ENCODE results near the gene PACRGL. TPM values are rescaled to one million over a fixed set of nuclear protein-coding genes. Genes with fewer than 3 reads are reported as not detected.

Gene PACRGL
- 10 to 100 TPM; 25.2 to 30.4 (median 29.1) TPM for polyA plus RNA-seq (ENCODE audit: insufficient read length in 4 of 4)

DNA sequence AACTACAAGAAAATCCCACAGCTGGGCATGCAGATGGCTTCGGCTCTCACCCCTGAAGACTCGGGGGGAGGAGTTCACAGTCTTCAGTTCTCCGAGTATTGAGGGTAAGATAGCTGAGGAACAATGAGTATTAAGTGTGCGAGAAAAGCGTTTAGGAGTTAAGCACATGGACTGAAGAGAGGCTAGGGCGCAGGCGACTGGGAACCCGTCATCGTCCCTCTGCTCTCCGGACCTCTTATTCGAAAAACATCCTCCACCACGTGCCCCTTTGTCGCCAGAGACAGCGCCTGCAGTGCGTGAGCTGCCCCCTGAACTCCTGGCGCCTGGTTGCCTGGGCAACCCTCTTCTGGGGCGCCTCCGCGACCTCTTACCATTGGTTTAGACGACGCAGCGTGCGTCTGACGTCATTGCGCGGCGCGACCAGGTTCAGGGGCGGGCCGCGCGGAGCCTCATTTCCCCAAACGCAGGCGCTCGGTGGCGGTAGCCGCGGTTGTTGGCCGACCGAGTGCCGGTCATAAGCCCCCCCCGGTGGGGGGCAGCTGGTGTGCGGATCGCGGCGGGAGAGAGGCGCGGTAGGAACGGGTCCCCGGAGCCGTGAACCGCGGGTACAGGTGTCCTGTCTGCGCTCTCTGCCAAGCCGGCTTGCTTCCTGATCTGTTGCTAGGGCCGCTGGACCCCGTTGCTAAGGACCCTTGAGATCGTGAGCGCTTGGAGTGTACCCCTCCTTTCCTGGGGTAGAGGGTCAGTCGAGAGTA is at the start of gene PACRGL:
PACRGL (plus strand) TSS at position 452 of the 755 bp plus-strand sequence. CDS start 4,024 bp downstream, outside the sequence.
- peak; percentile 89 to 91 (median 91) for DNase-seq (ENCODE audit: low read depth in 4 of 4, low spot score in 3 of 4)

DNA sequence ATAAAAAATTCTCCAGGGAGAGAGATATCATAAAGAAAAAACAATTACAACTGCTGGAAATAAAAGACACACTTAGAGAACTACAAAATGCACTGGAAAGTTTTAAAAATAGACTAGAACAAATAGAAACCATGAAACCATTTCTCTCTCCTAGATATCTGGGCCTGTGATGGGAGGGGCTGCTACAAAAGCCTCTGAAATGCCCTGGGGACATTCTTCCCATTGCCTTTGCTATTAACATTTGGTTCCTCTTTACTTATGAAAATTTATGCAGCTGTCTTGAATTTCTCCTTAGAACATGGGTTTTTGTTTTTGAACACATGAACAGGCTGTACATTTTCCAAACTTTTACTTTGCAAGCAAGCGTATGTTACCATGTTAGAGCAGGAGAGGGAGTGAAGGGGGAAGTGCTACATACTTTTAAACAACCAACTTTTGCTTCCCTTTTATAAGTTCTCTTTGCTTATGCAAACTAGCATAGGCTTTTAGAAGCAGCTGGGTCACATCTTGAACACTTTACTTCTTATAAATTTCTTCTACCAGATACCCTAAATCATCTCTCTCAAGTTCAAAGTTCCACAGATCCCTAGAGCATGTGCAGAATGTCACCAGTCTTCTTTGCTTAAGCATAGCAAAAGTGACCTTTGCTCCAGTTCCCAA is 47.9 kb upstream of the PACRGL start:
- DNase-seq (ENCODE audit: low read depth in 4 of 4, low spot score in 3 of 4) = no peak

DNA sequence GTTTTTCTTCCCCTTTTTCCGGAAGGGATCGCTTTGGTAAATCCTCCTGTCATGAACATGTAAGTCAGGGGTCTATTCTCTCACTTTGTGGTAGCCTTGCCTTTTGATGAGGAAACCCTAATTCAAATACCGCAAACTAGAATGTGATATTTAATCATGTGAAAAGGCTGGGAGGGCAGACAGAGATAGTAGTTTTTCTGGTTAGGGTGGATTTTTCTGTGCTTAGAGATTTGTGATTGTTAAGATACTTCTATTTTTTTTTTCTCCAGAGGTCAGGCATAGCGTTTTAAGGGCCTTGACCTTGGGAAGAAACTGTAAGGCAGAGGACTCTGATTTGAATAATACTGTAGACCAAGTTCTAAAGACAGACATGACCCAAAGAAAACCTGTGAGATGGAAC is 41.8 kb upstream of the PACRGL start:
- no peak for DNase-seq (ENCODE audit: low read depth in 4 of 4, low spot score in 3 of 4)

DNA sequence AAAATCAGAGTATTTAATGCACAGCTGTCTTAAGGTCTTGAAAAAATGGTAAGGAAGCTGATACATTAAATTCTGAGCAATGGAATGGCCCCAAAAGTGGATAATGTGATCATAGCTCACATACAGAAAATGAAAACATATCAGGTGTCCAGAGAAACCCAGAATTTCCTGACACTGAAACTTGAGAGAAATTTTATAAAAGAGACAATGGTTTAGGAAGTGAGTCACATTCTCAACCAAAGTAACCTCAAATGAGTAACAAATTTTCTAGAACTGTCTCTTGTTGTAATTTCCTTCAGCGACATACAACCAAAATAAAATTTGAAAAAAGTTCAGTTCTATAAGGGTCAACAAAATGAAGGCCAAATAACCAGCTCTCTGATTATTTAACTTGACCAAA is 37.4 kb upstream of the PACRGL start:
- no peak for DNase-seq (ENCODE audit: low read depth in 4 of 4, low spot score in 3 of 4)

DNA sequence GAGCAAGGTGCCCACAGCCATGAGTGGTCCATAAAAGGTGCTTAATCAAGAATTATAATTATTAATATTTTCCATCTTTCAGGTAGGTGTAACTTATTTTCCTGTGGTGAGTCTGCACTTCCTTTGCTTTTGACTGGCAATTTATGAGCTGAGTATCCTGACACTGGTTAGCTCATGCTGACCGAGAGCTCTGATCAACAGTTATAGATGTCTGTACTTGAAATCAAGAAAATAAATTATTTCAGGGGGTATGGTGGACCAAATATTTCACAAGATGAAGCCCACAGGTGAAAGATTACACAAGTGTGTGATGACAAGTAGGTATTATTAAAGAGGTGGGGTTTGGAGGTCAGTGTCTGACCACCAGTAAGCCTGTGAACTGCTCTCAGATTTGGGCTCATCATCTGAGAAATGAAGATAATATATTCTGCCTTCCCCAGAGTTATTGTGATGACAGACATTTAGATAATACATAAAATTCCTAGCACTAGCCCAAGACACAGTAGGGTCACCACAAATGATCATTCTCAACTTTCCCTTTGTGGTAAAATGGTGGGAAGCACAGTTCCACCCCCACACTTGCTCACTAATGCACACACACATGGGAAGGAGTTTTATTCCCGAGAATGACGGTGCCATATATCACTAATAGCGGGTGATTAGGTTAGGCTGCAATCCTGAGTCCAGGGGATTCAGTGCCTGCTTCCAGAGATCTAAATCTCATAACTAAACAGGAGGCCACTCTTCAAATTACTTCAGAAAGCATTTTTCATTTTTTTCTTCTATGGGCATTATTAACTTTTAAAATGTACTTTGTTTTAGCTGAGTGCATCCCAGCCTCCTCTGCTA is 34.0 kb upstream of the PACRGL start:
- no peak for DNase-seq (ENCODE audit: low read depth in 4 of 4, low spot score in 3 of 4)

DNA sequence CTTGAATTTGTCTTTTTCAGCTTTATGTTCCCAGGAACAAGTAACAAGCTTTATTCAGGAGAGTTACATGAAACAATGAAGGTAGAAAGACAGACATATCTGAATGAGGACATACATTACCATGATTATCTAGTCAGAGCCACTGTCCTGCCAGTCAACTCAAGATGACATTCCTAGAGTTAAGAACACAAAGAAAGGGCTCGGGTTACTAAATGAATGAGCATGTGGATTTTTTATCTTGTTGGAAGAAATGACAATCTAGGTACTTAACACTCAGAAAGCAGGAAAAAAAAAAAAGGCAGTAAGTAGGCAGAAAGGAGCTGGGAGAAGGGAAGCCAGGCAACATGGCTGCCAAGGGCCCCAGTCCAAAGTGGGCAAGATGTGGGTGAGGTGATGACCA is 28.0 kb upstream of the PACRGL start:
- no peak for DNase-seq (ENCODE audit: low read depth in 4 of 4, low spot score in 3 of 4)

DNA sequence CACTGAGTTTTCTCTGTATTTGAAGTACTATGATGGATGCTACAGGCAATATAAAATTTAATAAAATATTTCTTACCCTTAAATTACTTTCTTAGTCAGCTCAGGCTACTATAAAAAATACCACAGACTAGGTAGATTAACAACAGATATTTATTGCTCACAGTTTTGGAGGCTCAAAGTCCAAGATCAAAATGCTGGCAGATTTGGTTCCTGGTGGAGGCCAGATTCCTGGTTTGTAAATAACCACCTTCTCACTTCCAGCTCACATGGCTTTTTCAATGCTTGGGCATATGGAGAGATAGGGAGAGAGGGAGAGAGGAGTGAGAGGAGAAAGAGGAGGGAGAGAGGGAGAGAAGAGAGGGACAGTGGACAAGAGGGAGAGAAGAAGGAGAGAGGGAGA is 24.5 kb upstream of the PACRGL start:
- DNase-seq (ENCODE audit: low read depth in 4 of 4, low spot score in 3 of 4) = no peak

DNA sequence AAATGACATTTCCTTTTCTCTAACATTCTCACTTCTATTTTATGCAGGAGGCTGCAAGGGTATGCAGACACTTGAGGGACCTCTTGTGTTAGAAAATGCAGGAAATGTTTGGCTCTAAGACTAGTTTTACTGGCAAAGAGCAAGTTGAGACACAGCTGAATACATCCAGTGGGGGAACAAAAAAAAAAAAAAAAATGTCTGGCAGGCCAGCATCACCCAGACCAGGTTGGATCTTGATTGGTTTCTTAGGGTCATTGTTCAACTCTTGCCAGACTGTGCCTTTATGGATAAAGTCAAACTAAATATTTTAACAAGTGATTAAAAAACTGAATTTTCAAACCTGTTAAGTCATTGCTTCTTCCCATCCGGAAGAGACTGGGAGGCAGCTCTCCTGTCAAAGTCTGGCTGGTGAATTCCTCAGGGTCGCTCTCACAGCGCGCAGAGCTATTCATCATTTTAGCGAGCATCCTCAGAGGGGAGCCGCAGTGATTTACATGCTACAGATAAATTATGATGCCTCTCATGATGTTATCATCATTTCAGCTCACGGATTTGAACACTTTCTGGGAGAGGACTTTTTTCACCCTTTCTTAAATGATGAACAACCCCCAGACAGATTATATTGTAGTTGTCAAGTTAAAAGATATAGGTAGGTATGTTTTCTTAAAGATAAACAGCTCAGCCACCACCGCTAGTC is 23.6 kb upstream of the PACRGL start:
- peak in 1 of 4 donors; percentile 20 for DNase-seq (ENCODE audit: low read depth in 4 of 4, low spot score in 3 of 4)

DNA sequence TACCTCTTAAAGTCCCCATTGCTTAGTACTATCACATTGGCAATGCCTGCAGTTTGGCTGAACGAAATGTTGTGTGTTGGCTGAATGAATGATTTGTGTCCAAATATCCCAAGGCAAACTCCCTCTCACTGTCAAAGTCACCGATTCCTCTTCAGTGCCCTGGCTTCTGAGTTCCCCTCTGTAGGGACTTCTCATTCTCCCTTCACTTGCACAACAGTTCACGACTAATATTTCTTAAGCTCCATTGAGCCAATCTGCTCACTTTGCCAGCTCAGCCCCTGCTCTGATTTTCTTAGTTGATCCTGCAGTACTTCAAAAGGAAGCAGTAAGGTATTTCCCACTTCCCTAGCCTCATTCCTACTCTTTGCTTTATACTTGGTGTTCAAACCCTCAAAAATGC is 21.9 kb upstream of the PACRGL start:
- DNase-seq (ENCODE audit: low read depth in 4 of 4, low spot score in 3 of 4) = no peak

DNA sequence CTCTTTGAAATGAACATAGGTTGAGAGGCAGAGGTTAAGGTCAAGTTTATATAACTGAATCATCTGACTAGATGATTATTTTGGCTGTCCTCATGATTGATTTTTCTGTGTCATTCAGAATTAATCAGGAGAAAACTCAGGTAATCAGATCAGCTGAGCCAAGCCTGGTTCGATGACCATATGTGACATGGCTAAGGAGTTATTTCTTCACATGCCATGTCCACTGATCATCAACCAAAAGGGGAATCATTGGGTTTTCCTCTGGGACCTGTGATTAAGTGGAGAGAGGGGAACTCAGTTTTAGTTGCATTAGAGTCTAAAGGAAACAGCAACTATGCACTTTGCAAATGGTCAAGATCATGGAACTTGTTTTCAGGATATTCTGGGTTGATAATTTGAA is 20.3 kb upstream of the PACRGL start:
- no peak for DNase-seq (ENCODE audit: low read depth in 4 of 4, low spot score in 3 of 4)

DNA sequence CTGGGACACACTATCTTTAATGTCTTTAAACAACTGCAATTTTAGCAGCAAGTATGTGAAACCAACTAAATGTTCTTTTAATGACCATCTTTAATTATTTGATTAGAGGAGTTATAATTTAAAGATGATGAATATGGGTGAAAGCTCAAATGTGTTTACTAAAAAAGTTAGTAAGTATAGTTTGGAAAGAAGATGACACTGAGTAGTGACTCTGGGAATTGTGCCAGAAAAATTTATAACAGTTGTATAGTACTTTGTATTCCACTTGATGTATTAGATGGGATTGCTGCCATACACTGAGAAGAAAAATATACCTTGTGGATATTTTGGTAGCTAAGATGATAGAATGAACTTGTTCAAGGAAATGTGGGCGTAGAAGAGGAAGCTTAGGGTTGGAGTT is 19.5 kb upstream of the PACRGL start:
- DNase-seq (ENCODE audit: low read depth in 4 of 4, low spot score in 3 of 4) = no peak

DNA sequence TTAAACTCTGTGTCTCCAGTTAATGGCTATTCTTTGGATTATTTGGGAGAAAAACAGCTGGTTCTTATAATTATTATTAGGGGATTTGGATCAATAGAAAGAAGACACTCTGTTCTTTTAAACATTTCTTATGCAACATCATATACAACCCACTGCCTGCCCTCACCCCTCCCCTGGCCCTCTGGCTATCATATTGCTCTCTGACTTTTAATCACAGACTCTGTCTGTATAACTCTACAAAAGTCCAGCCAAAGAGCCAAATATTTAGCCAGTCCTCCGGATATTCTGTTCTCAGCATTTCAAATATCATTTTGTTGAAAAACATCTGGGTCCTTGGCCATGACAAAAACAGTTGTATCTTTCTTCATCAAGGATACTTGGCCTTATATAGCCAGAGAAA is 19.0 kb upstream of the PACRGL start:
- no peak for DNase-seq (ENCODE audit: low read depth in 4 of 4, low spot score in 3 of 4)

DNA sequence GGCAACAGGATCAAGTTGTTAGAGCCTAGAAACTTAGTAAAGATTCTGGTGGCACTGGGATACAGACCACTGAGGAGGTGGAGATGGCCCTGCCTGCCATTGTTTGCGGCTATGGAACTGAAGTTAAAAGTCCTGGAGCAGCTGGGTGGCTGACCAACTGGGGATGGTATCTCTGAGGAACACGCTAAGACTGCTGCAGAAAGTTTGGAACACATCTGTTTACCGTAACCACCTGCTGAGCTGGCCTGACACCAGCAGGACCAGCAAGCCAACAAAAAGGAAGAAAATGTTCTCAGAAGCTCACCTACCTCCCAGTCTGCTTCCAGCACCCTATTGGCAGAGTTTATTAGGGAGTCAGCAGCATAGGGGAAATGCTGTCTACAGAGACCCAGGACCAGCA is 17.4 kb upstream of the PACRGL start:
- no peak for DNase-seq (ENCODE audit: low read depth in 4 of 4, low spot score in 3 of 4)

DNA sequence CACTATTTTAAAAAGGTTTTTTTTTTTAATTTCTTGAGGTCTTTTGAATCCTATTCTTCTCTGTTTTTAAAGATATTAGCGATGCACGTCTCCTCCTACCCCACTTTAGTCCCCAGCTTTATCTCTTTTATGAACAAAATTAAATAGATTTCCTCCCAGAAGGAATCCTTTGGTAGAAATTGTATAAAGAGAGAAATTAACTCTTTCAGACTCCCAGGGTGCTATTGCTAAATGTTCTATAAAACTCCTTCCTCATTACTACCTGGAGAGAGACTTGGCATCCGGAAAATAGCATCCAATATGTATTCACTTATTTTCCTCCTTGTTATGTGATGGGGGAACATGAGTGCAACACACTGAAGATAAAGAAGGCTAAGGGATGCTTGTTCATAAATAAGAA is 16.5 kb upstream of the PACRGL start:
- DNase-seq (ENCODE audit: low read depth in 4 of 4, low spot score in 3 of 4) = no peak

DNA sequence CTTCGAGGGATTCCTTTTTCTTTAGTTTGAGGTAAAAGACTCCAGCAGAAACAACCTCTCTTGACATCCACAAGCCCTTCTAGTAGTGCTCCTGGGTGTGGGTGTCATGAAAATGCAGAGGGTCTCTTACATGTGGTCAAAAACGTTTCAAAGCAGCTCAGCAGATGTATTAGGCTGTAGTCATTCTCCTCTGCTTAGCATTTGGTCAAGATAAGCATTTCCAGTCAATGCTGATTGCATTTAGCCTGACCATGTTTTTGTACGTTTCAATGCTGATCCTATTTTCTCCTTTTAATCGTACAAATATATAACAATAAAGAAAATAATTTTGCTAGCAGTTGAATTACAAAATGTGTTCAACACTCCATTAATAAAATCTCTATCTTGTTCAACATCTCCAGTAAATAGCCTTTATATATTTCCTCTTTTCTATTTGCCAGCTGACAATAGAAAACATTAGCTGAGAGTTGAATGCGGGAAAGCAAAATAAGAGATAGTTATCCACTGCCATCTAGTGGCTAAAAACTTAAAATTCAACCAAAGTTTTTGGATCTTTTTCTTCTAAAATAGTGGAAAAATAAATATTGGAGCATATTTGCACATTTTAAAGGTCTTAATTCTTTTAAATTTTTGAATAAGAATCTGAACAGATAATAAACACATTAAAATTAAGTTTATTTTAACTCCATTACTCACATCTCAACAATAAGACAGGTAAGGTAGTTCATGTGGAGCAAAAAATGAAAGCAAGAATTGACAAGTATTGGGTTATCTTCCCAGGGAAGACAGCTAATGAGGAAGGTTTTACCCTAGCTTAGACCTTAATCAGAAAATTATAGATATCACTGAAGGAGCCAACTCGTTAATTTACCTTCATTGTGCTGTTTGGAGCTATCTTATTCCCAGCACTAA is 15.2 kb upstream of the PACRGL start:
- DNase-seq (ENCODE audit: low read depth in 4 of 4, low spot score in 3 of 4) = no peak

DNA sequence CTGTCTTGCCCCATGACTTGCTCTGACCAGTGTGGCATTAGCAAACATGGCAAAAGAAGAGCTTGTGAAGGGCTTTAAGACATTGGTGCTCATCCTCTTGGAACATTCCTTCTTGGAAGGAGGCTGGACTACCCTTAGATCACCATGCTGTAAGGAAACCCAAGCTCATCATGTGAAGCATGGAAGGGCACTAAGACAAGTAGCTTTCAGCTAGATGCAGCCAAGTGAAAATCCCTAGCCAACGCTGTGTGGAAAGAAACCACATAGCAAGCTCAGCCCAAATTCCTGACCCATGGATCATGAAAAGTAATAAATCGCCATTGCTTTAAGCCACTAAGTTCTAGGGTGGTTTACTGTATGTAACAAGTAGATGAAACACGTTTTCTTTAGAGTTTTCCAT is 12.4 kb upstream of the PACRGL start:
- no peak for DNase-seq (ENCODE audit: low read depth in 4 of 4, low spot score in 3 of 4)

DNA sequence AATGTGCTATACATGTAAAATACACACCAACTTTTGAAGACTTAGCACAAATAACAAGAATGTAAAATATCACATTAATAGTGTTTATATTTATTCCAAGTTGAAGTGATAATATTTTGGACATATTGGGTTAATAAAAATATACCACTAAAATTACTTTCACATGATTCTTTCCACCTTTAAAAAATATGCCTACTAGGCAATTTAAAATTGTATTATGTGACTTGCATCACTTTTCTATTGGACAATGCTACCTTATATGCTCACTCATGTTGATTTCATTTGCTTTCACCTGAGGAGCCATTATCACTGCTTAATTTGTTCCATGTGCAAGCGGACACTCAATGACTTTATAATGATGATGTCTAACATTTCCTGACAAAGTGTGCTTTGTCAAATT is 3.4 kb upstream of the PACRGL start:
- no peak for DNase-seq (ENCODE audit: low read depth in 4 of 4, low spot score in 3 of 4)

DNA sequence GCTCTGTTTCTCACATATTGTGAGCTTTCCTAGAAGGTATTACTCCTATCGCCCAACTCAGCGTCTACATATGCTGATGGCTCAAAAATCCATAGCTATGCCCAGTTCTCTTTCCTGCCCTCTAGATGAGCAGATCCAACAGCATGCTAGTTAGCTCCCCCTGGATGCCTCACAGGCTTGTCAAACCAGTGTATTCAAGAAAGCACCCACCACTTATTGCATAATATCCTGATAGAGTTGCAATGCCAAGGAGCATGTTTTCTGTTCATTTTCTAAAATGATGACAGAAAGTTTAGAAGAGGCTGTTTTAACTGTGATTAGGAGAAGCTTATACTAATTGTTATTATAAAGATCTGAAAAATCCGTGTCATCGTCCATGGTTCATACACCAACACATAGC is 1.9 kb upstream of the PACRGL start:
- no peak for DNase-seq (ENCODE audit: low read depth in 4 of 4, low spot score in 3 of 4)

DNA sequence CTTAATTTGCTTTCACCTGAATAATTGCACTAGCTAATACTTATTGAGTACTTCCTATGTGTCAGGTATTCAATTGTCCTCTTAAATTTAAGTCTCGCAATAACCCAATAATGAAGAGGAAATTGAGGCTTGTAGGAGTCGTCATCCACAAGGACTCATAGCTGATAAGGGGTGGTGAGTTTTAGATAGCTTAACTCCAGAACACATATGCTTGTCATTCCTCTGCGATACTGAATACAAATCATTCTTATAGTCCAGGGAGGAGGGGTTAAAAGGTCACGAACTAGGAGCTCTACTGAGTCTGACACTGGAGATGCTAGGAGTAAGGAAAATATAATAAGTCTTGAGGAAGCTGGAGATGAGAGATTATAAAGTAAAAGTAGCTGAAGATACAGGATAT is 1.4 kb upstream of the PACRGL start:
- no peak for DNase-seq (ENCODE audit: low read depth in 4 of 4, low spot score in 3 of 4)

DNA sequence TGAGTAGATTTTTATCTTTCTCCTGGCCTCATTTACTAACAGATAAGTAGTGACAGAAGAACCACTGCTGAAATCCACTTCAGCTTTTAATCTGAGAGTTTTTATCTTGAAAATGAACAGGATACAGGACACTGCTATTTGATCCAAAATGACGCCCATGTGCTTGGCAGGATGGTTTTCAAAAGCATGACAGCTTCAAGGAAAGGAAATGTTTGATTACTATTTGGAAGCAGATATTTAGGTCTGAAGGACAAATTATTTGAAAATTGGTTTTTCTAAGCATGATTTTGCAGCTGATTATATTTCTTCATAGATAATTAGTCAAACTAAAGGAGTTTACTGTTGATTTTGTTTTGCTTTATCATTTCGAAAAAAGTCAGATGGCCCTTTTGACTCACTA is 11.1 kb downstream of the PACRGL start:
- no peak for DNase-seq (ENCODE audit: low read depth in 4 of 4, low spot score in 3 of 4)
